WTC11 (cell line): ENCODE data around the gene CHIT1.

Experiments used
- ATF3 ChIP-seq: sonication (generic); formaldehyde crosslinking; conservative IDR thresholded peaks from 2 replicates; pipeline ENCODE4 v1.8.1; 2022; ENCODE audit warnings: mild to moderate bottlenecking, missing genetic modification reagents
- CREB1 ChIP-seq: sonication (generic); formaldehyde crosslinking; IDR thresholded peaks from 2 replicates; pipeline ENCODE4 v1.8.0; 2023; ENCODE audit warnings: mild to moderate bottlenecking, missing genetic modification reagents
- PRDM15 ChIP-seq: sonication (generic); formaldehyde crosslinking; IDR thresholded peaks from 2 replicates; pipeline ENCODE4 v1.8.0; 2022; ENCODE audit warnings: missing genetic modification reagents
- SP1 ChIP-seq: sonication (generic); formaldehyde crosslinking; conservative IDR thresholded peaks from 2 replicates; pipeline ENCODE4 v1.8.1; 2022; ENCODE audit warnings: missing genetic modification reagents
- TEAD4 ChIP-seq: sonication (generic); formaldehyde crosslinking; IDR thresholded peaks from 2 replicates; pipeline ENCODE4 v1.8.0; 2022; ENCODE audit warnings: mild to moderate bottlenecking, missing genetic modification reagents
- ZNF232 ChIP-seq: sonication (generic); formaldehyde crosslinking; IDR thresholded peaks from 2 replicates; pipeline ENCODE4 v1.8.0; 2022; ENCODE audit warnings: mild to moderate bottlenecking, missing genetic modification reagents
- TF ChIP-seq, protein P1 (sequence below): fragments of 200-600 bp; IDR thresholded peaks from 2 replicates; pipeline ENCODE4 v1.8.0; 2022; ENCODE audit warnings: antibody characterized with exemption
- TF ChIP-seq, protein P2 (sequence below): sonication (generic); formaldehyde crosslinking; IDR thresholded peaks from 2 replicates; pipeline ENCODE4 v1.8.0; 2022; ENCODE audit warnings: mild to moderate bottlenecking, missing genetic modification reagents
- TF ChIP-seq, protein P3 (sequence below): sonication (generic); formaldehyde crosslinking; IDR thresholded peaks from 2 replicates; pipeline ENCODE4 v1.8.1; 2022; ENCODE audit warnings: mild to moderate bottlenecking, moderate library complexity, missing genetic modification reagents
- TF ChIP-seq, protein P4 (sequence below): sonication (generic); formaldehyde crosslinking; IDR thresholded peaks from 2 replicates; pipeline ENCODE4 v1.8.1; 2023; ENCODE audit warnings: mild to moderate bottlenecking, moderate library complexity, missing genetic modification reagents

DNA sequence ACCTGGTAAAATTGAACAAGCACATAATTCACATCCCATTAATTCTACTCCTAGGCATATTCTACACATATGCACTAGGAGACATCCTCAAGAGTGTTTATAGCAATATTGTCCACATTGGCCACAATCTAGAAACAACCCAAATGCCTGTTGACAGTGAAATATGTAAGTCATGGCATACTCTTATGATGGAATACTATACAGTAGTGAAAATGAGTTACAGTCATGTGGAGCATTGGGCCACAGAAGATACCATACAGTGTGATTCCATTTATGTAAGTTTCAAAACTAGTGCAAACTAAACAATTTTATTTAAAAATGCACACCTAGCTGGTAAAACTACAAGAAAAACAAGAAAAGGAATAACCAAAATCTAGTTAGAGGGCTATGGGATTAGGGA lies 19.1 kb downstream of the CHIT1 start:
- no peak for TF ChIP-seq SP1 (CRISPR knock-in tag)
- TF ChIP-seq, protein P1, sequence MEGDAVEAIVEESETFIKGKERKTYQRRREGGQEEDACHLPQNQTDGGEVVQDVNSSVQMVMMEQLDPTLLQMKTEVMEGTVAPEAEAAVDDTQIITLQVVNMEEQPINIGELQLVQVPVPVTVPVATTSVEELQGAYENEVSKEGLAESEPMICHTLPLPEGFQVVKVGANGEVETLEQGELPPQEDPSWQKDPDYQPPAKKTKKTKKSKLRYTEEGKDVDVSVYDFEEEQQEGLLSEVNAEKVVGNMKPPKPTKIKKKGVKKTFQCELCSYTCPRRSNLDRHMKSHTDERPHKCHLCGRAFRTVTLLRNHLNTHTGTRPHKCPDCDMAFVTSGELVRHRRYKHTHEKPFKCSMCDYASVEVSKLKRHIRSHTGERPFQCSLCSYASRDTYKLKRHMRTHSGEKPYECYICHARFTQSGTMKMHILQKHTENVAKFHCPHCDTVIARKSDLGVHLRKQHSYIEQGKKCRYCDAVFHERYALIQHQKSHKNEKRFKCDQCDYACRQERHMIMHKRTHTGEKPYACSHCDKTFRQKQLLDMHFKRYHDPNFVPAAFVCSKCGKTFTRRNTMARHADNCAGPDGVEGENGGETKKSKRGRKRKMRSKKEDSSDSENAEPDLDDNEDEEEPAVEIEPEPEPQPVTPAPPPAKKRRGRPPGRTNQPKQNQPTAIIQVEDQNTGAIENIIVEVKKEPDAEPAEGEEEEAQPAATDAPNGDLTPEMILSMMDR: no peak
- TF ChIP-seq ZNF232 (CRISPR knock-in tag): no peak
- TF ChIP-seq, protein P2, sequence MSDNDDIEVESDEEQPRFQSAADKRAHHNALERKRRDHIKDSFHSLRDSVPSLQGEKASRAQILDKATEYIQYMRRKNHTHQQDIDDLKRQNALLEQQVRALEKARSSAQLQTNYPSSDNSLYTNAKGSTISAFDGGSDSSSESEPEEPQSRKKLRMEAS (CRISPR knock-in tag): no peak
- no peak for TF ChIP-seq ATF3 (CRISPR knock-in tag)
- TF ChIP-seq, protein P3, sequence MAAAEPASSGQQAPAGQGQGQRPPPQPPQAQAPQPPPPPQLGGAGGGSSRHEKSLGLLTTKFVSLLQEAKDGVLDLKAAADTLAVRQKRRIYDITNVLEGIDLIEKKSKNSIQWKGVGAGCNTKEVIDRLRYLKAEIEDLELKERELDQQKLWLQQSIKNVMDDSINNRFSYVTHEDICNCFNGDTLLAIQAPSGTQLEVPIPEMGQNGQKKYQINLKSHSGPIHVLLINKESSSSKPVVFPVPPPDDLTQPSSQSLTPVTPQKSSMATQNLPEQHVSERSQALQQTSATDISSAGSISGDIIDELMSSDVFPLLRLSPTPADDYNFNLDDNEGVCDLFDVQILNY (CRISPR knock-in tag): no peak
- TF ChIP-seq CREB1 (CRISPR knock-in tag): no peak
- TF ChIP-seq, protein P4, sequence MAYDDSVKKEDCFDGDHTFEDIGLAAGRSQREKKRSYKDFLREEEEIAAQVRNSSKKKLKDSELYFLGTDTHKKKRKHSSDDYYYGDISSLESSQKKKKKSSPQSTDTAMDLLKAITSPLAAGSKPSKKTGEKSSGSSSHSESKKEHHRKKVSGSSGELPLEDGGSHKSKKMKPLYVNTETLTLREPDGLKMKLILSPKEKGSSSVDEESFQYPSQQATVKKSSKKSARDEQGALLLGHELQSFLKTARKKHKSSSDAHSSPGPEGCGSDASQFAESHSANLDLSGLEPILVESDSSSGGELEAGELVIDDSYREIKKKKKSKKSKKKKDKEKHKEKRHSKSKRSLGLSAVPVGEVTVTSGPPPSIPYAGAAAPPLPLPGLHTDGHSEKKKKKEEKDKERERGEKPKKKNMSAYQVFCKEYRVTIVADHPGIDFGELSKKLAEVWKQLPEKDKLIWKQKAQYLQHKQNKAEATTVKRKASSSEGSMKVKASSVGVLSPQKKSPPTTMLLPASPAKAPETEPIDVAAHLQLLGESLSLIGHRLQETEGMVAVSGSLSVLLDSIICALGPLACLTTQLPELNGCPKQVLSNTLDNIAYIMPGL (CRISPR knock-in tag): no peak
- no peak for TF ChIP-seq PRDM15 (CRISPR knock-in tag)
- no peak for TF ChIP-seq TEAD4
